ENCODE results near the gene KRT14. TPM values are rescaled to one million over a fixed set of nuclear protein-coding genes. Genes with fewer than 3 reads are reported as not detected.

Gene KRT14
- 0.18 and 0.66 TPM in 2 replicates for total RNA-seq
- 0.11 and 0.12 TPM in 2 replicates for polyA plus RNA-seq
- not detected in 2 replicates for polyA plus RNA-seq (2011; cell fraction: cytosol; rRNA removed)
- polyA plus RNA-seq (2011; cell fraction: nucleus; rRNA removed): 2.9 TPM in 1 of 2 replicates, not detected in the other
- polyA plus RNA-seq (2012): not detected in 2 replicates
- 0.42 and 0.61 TPM in 2 replicates for polyA minus RNA-seq
- not detected for polyA minus RNA-seq (2011; cell fraction: cytosol; rRNA and poly(A)+ RNA removed)
- polyA minus RNA-seq (2011; cell fraction: nucleus; rRNA and poly(A)+ RNA removed): 0.34 and 0.48 TPM in 2 replicates
- percentile 36 among the genes with signal in this experiment for Bru-seq, nascent RNA
- percentile 44 among the genes with signal in this experiment for BruChase-seq, experiment 1, labeled RNA remaining after a 6-hour chase
- BruChase-seq, experiment 2, labeled RNA remaining after a 2-hour chase: percentile 28 among the genes with signal in this experiment
- long read RNA-seq: 0 reads

- Histone ChIP-seq H2AFZ (ENCODE audit: low read depth, low read length) (no peak within 1 kb of the TSS), H3K4me1 (ENCODE audit: control insufficient read depth, extremely low read depth, insufficient read depth, low read length) (no peaks in the 10 kb centered on the region), H3K4me2 (ENCODE audit: insufficient read depth, low read length) (no peak within 1 kb of the TSS), H3K79me2 (ENCODE audit: control insufficient read depth, insufficient read depth, low read length) (no peaks in the 10 kb centered on the region), H3K4me3 (replicated peaks in 1 of 3; ENCODE audit: insufficient read depth in 1 of 3, low read depth in 1 of 3, low read length in 3 of 3) (no peak within 1 kb of the TSS), H3K9ac (replicated peaks; ENCODE audit: extremely low read depth, insufficient read depth, low read length) (no peak within 1 kb of the TSS), H3K36me3 (ENCODE audit: control insufficient read depth in 2 of 2, extremely low read depth in 1 of 2, insufficient read depth in 2 of 2, low read length in 2 of 2) (no peaks in the 10 kb centered on the region), H3K27ac (ENCODE audit: insufficient read depth, low read depth, low read length) (no peak within 1 kb of the TSS), H4K20me1 (replicated peaks; ENCODE audit: control insufficient read depth, extremely low read depth, insufficient read depth, low read length) (no peaks in the 10 kb centered on the region), H3K27me3 (ENCODE audit: control insufficient read depth in 2 of 2, insufficient read depth in 2 of 2, low read length in 2 of 2) (no peaks in the 10 kb centered on the region), H3K9me1 (replicated peaks; ENCODE audit: control insufficient read depth, extremely low read depth, insufficient read depth, low read length) (no peaks in the 10 kb centered on the region), H3K9me3 (replicated peaks; ENCODE audit: control insufficient read depth, insufficient read depth, low read length) (no peaks in the 10 kb centered on the region)
- no peak for DNase-seq (ENCODE audit: low read depth, low spot score)
- intact Hi-C loops (cut with micrococcal nuclease) (no loop called here), dilution Hi-C loops (cut with MboI; ENCODE audit: extremely low pct_ligation_motif_present, low sequenced_read_pairs) (no loop called here)
- POLR2A ChIA-PET: no interaction called here
- no peak for FAIRE-seq
- no TSS peak for BruUV-seq (replicated peaks)
- CTCF ChIA-PET: no interaction called here
- no peak for TF ChIP-seq CTCF (IDR thresholded peaks at IDR 0.05; ENCODE audit: extremely low read depth in 1 of 2, insufficient read depth in 1 of 2, low read depth in 1 of 2, low read length in 2 of 2)
- TF ChIP-seq FOS (IDR thresholded peaks at IDR 0.05; ENCODE audit: borderline replicate concordance, insufficient read depth, low read length): no peak
- TF ChIP-seq EZH2 (IDR thresholded peaks at IDR 0.05; ENCODE audit: borderline replicate concordance, low read depth, low read length, severe bottlenecking): no peak
- TF ChIP-seq JUN (IDR thresholded peaks at IDR 0.05; ENCODE audit: borderline replicate concordance, insufficient read depth, insufficient read length, low read depth): no peak
- no peak for TF ChIP-seq MAX (IDR thresholded peaks at IDR 0.05; ENCODE audit: insufficient read depth, insufficient read length)
- TF ChIP-seq POLR2AphosphoS5 (IDR thresholded peaks at IDR 0.05; ENCODE audit: insufficient read depth, low read depth, low read length): no peak
- TF ChIP-seq POLR2A (IDR thresholded peaks at IDR 0.05; ENCODE audit: low read depth, low read length): no peak
- no peak for TF ChIP-seq GATA2 (IDR thresholded peaks at IDR 0.05; ENCODE audit: insufficient read depth, insufficient read length, low read depth, low read length)
- TF ChIP-seq MYC (IDR thresholded peaks at IDR 0.05; ENCODE audit: low read depth, low read length): no peak
Observed at GRCh38 chr17:41586863-41587495, at the start of gene KRT14. KRT14 (minus strand) TSS chr17:41586895; CDS start chr17:41586834, 61 bp downstream.

Data from endothelial cell of umbilical vein (primary cell).